ENCODE results near the gene PORCN. TPM values are rescaled to one million over a fixed set of nuclear protein-coding genes. Genes with fewer than 3 reads are reported as not detected.
"Not testable (repeated sequence)": the region's sequence is repeated elsewhere in the genome, so short reads cannot be mapped to it uniquely, and the experiment has no call there.

Gene PORCN
- total RNA-seq, 6 experiments from 2014 or later, result 1.7 to 6.1 (median 1.9) TPM

DNA sequence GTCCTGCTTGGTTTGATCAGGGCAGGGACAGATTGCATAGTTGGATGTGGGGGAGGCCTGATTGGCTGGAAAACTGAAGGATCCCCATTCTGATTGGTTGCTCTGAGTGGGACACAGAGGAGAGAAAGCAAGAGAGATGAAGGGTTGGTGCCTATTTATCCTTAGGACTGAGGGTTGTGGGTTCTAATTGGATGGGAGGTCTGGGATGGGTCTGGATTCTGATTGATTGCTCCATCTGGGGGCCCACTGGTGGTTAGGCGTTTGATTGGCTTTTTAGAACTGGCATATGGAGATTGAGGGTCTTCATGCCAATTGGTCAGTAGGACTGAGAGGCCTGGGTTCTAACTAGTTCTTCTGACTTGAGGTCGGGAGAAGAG, 12.2 kb downstream of the PORCN start:
- intact Hi-C loops (cut with DNase I), result no loop called here
- TF ChIP-seq, protein P1, sequence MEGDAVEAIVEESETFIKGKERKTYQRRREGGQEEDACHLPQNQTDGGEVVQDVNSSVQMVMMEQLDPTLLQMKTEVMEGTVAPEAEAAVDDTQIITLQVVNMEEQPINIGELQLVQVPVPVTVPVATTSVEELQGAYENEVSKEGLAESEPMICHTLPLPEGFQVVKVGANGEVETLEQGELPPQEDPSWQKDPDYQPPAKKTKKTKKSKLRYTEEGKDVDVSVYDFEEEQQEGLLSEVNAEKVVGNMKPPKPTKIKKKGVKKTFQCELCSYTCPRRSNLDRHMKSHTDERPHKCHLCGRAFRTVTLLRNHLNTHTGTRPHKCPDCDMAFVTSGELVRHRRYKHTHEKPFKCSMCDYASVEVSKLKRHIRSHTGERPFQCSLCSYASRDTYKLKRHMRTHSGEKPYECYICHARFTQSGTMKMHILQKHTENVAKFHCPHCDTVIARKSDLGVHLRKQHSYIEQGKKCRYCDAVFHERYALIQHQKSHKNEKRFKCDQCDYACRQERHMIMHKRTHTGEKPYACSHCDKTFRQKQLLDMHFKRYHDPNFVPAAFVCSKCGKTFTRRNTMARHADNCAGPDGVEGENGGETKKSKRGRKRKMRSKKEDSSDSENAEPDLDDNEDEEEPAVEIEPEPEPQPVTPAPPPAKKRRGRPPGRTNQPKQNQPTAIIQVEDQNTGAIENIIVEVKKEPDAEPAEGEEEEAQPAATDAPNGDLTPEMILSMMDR (IDR thresholded peaks at IDR 0.05), result no peak
- no peak for TF ChIP-seq POLR2A (IDR thresholded peaks at IDR 0.05)
- H3K27ac ChIP-seq, result peak overlapping the region in 1 of 3 donors; percentile 76
- H3K9me3 ChIP-seq, result no peaks in the 10 kb centered on the region
- DNase-seq (no peak), ATAC-seq (no peak)
- no peaks in the 10 kb centered on the region for H3K36me3 ChIP-seq
- no peaks in the 10 kb centered on the region for H3K27me3 ChIP-seq
- H3K4me3 ChIP-seq, result peak overlapping the region in 2 of 3 donors; percentile 52 to 58
- no peaks in the 10 kb centered on the region for H3K4me1 ChIP-seq
- WGBS (ENCODE audit: insufficient coverage, low coverage, low lambda C conversion rate, missing lambda C conversion rate), result 53% methylated on average over 2 of the region's 2 CpGs

DNA sequence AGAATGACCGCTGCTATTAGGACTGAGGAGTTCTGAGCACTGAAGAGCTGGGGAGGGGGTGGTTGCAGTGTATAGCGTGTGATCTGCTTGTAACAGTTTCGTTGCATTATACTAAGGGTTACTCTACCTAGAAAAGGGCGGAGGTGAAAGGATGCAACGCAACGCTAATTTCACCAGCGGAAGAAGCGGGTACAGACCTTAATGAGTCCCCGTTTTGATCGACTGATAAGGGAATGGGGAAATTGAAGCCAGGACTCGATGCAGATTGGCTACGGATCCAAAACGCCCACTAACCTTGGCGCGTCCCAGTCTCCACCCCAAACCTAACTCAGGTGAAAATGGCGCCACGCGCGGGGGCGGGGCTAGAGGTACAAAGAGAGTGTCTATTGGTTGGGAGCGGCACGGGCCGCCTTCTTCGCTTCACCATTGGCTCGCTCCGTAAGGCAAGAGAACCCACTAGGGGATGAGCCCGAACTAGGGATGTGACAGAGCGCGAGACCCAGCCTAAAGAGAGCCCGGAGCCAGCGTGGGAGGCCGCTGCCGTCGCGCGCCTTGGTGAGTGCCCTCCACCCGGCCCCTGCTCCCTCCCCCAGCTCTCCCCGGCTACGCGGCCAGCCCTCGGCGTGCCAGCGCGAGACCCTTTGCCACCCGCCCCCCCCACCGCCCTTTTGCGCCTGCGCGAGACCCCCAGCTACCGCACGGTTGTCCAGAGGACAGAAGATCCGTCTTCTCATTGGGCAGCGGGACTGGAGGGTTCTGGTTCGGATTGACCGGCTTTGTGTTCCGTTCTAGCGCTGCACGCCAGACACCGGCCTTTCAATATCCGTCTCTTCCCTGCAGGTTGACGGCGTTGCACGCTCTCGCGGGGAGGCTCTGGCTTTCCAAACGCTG, 12.8 kb downstream of the PORCN start, which contains the start of gene EBP:
Gene EBP (plus strand): TSS at position 456 of the 891 bp plus-strand sequence. CDS start 1,964 bp downstream, outside the sequence.
- peak within 1 kb of the TSS; percentile 57 to 83 (median 76) for H3K27ac ChIP-seq
- WGBS (ENCODE audit: insufficient coverage, low coverage, low lambda C conversion rate, missing lambda C conversion rate), result 33% methylated on average over 25 of the region's 66 CpGs
- intact Hi-C loops (cut with DNase I), result no loop called here

DNA sequence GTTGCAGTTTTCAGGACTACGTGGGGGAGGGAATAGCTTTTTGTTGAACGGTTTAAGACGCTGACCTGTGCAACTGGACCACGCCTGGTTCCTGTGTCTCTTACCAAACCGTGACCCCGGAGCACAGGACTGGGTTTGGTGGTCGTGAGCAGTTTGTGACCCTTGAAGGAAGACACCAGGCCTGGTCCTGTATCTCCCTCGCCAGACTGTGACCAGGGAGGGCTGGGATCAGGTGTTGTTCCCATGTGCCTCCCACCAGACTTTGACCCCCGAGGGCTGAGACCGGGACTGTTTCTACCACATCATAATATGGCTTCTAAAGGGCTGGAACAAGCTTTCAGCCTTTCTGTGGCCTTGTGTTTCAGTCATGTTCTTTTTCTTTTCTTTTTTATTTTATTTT, 13.5 kb downstream of the PORCN start:
- intact Hi-C loops (cut with DNase I), result no loop called here
- 24% methylated on average over 8 of the region's 10 CpGs for WGBS (ENCODE audit: insufficient coverage, low coverage, low lambda C conversion rate, missing lambda C conversion rate)
- Histone ChIP-seq H3K27ac (peak overlapping the region; percentile 57 to 83 (median 76)), H3K27me3 (no peaks in the 10 kb centered on the region), H3K4me3 (peak overlapping the region; percentile 38 to 58 (median 52)), H3K36me3 (peaks cover 0 to 10% (median 6%) of the 10 kb centered on the region in 4 donors), H3K4me1 (no peaks in the 10 kb centered on the region), H3K9me3 (no peaks in the 10 kb centered on the region)
- ATAC-seq (peak; percentile 56 to 77 (median 66)), DNase-seq (peak; percentile 37 to 76 (median 67))
- TF ChIP-seq POLR2A (IDR thresholded peaks at IDR 0.05), result no peak
- TF ChIP-seq, protein P1 (IDR thresholded peaks at IDR 0.05), result no peak

More for the DNA sequence above, 12.8 kb downstream of the PORCN start, which contains the start of gene EBP:
- Histone ChIP-seq H3K4me1 (no peaks in the 10 kb centered on the region), H3K27me3 (no peaks in the 10 kb centered on the region), H3K36me3 (peaks cover 0 to 3% (median under 1%) of the 10 kb centered on the region in 4 donors), H3K4me3 (peak within 1 kb of the TSS; percentile 38 to 58 (median 52)), H3K9me3 (no peaks in the 10 kb centered on the region)
- ATAC-seq (peak; percentile 94 to 98 (median 96)), DNase-seq (peak; percentile 91 to 94 (median 93))
- TF ChIP-seq, protein P1 (IDR thresholded peaks at IDR 0.05), result no peak
- peak; percentile 86 for TF ChIP-seq POLR2A (IDR thresholded peaks at IDR 0.05)

- intact Hi-C loops (cut with DNase I), result no loop called here
- H3K4me3 ChIP-seq, result peak overlapping the region in 2 of 3 donors; percentile 52 to 58
- TF ChIP-seq POLR2A (IDR thresholded peaks at IDR 0.05), result no peak
- TF ChIP-seq, protein P1 (IDR thresholded peaks at IDR 0.05), result no peak
- DNase-seq (no peak), ATAC-seq (no peak)
- 50% methylated on average over 7 of the region's 12 CpGs for WGBS (ENCODE audit: insufficient coverage, low coverage, low lambda C conversion rate, missing lambda C conversion rate)
- H3K36me3 ChIP-seq, result peaks cover 0 to 21% (median 11%) of the 10 kb centered on the region in 4 donors
- no peaks in the 10 kb centered on the region for H3K4me1 ChIP-seq
- H3K27me3 ChIP-seq, result no peaks in the 10 kb centered on the region
- no peak overlapping the region for H3K27ac ChIP-seq
- H3K9me3 ChIP-seq, result no peaks in the 10 kb centered on the region
Measured at GRCh38 chrX:48523682-48524081, 14.9 kb downstream of the PORCN start.

GRCh38 chrX:48525853-48526252, 17.1 kb downstream of the PORCN start:
- H3K4me3 ChIP-seq; H3K4me1 ChIP-seq; intact Hi-C loops (cut with DNase I); DNase-seq; H3K27me3 ChIP-seq; ATAC-seq; H3K27ac ChIP-seq; H3K9me3 ChIP-seq: not testable (repeated sequence)
- WGBS (ENCODE audit: insufficient coverage, low coverage, low lambda C conversion rate, missing lambda C conversion rate), result 35% methylated on average over 2 of the region's 8 CpGs
- peaks cover 0 to 21% (median 11%) of the 10 kb centered on the region in 4 donors for H3K36me3 ChIP-seq

Measured in right lobe of liver (tissue), 6 donors.